NCI-H1417 treated with DMSO at 0.1 percent for 48 hours (cell line): ENCODE results near the gene PPID.
"Not testable (repeated sequence)": the region's sequence is repeated elsewhere in the genome, so short reads cannot be mapped to it uniquely, and the experiment has no call there.

Experiments
- DNase-seq: peaks from one replicate; lab custom pipeline; 2025; lab: John Stamatoyannopoulos, UW

The PPID gene

DNA sequence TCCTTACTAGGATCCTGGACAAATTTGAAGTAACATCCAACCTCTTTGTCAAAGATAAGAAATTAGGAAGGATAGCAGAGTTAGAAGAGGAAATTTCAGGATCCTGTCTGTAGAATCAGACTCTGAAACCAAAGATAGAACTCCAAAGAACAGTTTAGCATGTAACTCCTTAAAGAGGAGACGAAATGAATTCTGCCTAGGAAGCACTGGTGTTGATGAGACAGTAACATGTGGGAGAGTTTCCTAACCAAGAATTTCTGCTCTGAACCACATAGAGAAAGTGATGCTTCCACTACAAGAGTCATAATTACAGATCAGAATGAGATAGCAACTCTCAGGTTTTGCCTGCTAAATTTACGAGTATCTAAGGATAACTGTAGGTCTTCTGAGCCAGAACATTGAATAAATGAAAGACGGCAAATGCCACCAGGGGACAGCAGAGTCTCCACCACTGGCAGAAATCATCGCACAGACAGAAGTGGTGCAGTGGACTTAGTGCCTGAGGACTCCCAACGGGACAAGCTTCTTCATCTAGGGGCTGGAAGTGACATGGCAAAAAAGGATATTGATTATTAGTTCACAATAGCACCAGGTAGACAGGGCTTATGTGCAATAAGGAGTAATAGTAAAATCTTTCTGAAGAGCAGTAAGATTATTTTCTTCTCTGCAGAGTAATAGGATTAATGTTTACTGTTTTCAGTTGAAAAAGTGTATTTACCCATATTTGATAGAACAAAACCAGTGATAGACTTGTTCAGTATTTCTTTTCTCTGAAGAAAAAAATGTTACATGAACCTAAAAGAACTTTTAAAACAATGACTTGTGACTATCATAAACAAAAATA, 6.7 kb upstream of the PPID start:
- DNase-seq = no peak

DNA sequence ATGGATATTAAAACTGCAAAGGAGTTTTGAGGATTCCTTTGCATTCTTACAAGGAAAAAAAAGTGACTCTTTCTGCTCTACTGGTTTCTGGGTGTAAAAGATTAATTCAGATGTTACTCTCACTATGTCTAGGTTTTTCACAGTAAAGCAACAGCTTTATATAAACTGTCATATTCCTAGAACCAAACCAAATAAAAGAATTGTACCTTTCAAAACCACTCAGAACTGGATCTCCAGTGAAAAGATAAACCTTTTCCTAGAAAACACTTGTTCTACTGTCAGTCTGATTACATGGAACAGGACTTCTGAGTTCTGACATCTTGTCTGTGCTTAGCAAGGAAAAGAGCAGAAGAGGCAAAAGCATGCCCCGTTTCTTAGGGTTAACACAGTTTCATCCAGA, 5.0 kb upstream of the PPID start:
- no peak for DNase-seq

DNA sequence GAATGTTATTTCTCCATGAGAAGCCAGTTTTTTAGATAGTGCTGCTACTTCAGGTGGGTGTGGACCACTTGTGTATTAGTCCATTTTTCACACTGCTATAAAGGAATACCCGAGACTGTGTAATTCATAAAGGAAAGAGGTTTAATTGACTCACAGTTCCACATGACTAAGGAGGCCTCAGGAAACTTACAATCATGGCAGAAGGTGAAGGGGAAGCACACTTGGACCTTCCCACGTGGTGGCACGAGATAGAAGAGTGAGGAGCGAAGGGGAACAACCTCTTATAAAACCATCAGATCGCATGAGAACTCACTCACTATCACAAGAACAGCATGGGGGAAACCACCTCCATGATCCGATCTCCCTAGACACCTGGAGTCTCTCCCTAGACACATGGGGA, 3.4 kb upstream of the PPID start:
- no peak for DNase-seq

DNA sequence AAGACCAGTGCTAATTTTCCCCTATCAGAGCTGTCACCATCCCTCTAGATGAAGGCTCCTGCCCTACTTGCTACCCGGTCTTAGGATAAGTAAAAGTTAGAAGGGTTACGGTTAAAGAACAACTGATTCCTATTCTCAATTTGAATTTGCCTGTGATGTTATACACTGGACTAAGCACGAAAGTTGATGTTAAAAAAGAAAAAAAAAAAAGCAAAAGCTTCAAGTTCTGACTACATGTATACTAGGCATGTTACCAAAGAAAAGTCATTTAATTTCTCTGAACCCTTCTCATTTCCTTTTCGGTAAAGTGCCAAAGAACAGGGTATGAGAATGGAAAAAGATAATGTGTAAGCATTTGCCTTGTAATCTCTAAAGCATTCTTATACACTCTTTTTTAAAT, 1.4 kb upstream of the PPID start:
- DNase-seq = no peak

DNA sequence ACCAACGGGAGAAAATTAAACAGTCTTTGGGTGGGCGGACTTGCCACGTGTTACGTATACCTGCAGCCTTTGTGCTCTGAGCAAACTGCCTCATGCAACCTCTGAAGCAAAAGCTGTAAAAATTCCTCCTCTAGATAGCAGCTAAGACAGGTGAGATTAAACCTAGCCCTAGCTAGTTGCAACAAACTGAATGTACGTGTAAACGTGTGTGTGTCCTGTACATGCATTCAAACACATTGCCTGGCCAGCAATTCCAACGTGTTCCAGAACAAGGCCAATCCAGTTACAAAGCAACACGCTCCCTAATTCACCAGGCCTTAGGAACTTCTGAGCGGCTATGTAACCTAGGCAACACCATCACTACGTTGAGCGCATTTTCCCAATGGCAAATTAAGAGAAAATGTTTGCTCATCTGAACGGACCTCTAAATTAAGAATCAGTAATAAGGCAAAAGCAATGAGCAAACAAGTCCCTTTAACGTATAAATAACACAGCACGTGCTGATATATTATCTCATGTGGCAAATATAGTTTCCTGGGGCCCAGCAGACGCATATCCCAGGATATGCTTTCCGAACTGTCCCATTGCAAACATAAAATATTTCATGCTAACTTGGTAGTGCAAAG, 792 bp downstream of the PPID start:
- DNase-seq = peak; percentile 11

DNA sequence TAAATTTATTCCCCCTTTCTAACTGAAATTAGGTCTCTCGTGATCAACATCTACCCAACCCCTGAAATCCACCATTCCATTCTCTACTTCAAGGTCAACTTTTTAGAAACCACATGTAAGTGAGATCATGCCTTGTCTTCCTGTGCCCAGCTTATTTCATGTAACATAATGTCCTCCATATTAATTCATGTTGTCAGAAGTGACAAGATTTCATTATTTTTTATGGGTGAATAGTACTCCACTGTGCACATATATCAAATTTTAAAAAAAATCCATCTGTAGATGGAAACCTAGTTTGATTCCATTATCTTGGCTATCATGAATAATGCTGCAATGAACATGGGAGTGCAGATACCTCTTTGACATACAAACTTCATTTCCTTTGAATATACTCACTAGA, 1.5 kb downstream of the PPID start:
- DNase-seq = no peak

DNA sequence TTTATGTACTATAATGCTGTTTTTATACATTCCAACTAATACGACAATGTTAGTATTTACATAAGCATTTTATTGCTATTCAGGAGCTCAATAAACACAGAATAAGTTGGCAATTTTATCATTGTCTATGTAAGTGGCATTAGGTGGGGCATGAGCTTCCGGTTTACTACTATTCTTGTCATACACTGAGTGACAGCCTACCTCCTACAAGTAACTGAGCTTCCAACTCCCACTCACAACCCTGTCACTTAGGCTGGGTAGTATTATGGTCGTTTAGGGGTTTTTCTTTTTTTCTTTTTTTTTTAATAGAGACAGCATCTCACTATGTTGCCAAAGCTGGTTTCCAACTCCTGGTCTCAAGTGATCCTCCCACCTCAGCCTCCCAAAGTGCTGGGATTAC, 7.4 kb downstream of the PPID start:
- no peak for DNase-seq

DNA sequence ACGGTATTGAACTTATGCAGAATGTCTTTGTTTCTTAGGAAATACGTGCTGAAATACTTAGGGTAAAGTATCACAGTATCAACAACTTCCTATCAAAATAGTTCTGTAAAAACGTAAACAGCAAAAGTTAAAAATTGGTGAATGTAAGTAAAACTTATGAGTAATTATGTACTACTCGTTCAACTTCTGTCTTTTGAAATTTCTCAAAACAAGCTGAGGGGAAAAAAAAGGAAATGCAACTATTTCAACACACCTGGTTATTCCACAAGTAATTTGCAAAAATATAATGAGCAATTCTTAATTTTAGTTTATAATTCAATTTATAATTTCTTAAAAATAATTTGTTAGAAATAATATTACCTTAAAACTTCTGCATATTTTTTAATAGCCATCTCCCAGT, 8.3 kb downstream of the PPID start:
- DNase-seq = no peak

DNA sequence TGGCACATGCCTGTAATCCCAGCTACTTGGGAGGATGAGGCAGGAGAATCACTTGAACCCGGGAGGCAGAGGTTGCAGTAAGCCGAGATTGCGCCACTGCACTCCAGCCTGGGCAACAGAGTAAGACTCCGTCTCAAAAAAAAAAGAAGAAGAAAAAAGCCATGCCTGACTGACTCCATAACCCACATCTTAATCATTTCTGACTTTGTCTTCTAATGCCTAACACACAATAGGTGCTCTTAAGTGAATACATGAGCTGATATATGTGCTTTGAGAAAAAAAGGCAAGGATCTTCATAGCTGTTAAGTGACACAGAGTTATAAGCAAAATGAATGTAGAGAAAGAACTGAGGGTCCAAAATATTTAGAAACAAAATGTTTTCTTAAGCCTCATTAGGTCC, 10.6 kb downstream of the PPID start:
- not testable (repeated sequence) for DNase-seq

DNA sequence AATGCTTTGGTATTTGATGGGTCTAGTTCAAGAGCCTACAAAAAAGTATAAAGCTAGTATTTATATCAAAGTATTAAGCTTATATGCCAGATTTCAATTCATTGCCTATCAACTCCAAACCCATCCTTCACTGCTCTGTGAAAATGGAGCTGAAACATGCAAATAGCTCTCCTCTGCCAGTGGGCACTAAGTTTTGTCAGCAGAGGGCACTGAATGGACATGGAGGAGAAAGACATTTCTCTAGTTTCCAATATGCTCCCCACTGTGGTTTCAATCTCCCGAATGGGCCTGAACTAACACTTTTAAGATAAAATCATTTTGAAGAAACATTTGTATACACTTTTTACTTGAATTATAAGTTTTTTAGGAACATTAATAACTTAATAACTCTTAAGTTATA, 12.4 kb downstream of the PPID start:
- DNase-seq = no peak

DNA sequence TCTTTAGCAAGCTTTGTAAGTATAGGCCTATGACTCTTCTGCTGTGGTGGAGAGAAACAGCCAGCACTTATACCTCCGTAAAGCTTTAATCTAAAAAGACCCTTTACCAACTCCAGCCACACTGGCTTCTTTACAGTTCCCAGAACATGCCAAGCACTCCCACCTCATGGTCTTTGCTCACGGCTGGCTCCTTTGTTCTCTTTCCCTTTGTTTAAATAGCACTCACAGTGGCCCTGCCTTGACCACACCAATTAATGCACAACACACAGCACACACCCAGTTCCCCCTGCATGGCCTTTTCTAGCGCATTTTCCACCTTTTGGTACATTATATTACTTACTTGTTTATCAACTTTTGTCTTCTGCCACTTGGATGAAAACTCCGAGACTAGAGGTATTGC, 18.9 kb downstream of the PPID start:
- DNase-seq = no peak

DNA sequence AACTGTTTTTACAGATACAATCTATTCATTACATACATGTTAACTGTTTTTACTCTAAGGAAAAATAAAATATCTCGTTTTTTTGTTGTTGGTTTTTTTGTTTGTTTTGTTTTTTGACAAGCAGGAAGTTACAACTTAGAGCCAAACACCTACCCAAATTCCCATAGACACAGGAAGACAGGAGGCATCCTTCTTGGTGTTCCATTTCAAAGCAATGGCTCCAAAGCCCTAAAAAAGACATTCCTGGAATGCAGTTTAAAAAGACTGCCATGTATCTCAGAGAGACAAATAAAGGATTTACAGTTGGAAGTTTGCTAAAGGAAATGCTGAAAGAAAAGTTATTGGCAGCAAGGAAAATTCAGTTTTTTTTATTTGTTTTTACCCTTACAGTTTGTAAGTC, 34.4 kb downstream of the PPID start:
- DNase-seq = no peak

DNA sequence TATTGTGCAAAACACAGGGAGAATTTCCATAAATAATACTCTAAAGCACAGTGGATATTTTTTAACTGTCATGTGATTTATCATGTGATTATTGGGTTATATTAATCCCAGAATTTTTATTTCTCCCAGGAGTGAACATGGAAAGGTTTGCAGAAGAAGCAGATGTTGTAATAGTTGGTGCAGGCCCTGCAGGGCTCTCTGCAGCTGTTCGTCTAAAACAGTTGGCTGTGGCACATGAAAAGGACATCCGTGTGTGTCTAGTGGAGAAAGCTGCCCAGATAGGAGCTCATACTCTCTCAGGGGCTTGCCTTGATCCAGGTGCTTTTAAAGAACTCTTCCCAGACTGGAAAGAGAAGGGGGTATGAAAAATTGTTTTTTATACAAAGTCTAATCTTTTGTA, 41.1 kb downstream of the PPID start:
- DNase-seq = no peak

DNA sequence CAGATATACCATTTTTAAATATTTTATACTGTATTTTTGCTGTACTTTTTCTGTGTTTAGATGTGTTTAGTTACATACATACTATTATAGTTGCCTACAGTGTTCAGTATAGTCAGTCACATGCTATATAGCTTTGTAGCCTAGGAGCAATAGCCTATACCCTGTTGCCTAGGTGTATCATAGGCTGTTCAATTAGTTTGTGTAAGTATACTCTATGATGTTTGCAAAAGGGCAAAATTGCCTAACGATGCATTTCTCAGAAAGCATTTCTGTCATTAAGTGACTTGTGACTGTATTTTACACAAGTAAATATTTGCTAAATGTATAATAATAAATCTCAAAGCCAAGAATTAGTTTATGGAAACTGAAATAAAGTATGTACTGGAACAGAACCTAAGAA, 41.6 kb downstream of the PPID start:
- no peak for DNase-seq

DNA sequence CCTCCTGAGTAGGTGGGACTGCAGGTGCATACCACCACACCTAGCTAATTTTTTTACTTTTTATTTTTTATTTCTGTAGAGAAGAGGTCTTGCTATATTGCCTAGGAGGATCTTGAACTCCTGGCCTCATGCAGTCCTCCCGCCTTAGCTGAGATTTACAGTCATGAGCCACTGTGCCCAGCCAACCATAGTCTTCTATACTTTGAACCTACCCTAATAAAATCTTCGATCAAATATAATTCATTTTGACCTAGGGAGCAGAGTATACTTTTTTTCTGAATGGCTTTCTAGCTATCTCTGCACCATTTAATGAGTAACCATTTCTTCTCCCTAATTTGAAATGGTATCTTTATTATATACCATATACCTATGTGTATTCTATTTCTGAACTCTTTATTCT, 44.4 kb downstream of the PPID start:
- no peak for DNase-seq

DNA sequence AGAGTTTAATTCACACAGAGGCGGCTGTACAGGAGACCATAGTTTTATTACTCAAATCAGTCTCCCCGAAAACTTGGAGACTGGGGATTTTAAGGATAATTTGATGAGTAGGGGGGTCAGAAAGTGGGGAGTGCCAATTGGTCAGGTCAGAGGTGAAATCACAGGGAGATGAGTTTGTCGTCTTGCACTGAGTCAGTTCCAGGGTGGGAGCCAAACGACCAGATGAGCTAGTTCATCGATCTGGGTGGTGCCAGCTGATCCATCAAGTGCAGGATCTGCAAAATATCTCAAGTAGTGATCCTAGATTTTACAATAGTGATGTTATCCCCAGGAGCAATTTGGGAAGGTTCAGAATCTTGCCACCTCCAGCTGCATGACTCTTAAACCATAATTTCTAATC, 47.1 kb downstream of the PPID start:
- DNase-seq = no peak

DNA sequence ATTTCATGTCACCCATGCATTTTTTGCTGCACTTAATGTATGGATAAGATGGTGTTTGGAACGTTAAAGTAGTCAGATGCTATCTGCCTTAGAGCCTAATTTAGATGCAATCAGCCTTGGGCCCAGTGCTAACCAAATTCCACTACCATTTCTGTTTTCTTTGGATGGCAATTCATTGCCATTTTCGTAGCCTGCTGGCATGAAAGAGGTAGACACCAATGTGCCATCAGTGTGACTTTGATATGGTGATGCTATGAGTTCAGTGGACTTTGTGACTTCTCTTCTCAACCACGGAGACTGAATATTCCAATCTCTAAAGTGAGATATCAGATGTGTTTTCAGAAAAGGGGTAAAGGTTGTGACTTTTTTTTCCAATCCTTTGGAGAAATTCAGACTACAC, 49.6 kb downstream of the PPID start:
- DNase-seq = no peak

DNA sequence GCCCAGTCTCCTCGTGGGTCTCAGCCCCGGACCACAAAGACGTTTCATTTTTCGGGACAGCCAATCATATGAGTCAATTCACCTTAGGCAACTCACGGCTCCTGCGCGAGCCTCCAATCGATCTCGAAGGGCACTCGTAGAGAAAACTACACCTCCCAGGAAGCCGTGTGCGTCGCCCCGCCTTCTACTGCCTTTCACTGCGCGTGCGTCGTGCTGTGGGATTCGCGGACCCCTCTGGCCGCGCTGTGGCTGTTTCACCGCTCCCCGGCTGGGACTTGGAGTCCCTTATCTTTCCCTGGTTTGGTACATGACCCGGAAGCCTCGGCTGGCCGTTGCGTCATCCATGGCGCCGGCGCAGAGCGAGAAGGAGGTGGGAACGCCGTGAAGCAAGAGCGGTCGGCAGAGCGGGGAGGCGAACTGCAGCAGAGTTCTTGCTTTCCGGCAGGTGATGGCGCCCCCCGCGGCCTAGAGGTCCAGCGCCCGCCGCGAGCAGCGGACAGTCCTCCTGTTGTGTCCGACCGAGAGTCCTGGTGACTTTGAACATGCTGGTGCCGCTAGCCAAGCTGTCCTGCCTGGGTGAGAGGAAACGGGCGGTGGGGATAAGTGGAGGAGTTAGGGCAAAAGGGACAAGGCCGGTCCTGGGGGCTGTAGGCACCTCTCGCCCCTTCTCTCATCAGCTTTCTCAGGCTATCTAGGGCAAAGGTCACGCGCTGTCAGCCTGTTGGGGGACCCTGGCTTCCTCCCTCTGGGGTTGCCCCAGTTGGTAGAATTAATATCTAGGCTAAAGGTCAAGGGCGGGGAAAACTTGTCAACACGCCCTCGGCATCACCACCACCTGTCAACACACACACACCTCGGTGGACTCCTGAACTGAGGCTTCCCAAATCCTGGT, 51.0 kb downstream of the PPID start, which contains the start of gene ETFDH:
Gene ETFDH (plus strand): TSS at position 382 of the 892 bp plus-strand sequence. CDS start 161 bp downstream, at position 543.
- DNase-seq = peak; percentile 94

DNA sequence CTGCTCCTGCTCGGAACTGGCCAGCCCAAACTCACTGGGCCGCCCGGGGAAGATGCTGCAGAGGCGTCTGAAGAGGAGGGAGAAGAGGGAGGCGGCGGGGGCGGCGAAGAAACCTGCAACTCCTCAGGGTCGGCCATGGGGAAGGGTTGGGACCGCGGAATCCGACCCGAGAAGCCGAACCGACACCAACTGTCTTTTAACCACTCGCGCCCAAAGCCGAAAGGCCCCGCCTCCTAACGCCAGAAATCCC, 51.6 kb downstream of the PPID start, which contains the start of gene C4orf46:
Gene C4orf46 (minus strand): TSS at position 223 of the 250 bp plus-strand sequence. CDS start 86 bp downstream, at position 137.
- DNase-seq = no peak

DNA sequence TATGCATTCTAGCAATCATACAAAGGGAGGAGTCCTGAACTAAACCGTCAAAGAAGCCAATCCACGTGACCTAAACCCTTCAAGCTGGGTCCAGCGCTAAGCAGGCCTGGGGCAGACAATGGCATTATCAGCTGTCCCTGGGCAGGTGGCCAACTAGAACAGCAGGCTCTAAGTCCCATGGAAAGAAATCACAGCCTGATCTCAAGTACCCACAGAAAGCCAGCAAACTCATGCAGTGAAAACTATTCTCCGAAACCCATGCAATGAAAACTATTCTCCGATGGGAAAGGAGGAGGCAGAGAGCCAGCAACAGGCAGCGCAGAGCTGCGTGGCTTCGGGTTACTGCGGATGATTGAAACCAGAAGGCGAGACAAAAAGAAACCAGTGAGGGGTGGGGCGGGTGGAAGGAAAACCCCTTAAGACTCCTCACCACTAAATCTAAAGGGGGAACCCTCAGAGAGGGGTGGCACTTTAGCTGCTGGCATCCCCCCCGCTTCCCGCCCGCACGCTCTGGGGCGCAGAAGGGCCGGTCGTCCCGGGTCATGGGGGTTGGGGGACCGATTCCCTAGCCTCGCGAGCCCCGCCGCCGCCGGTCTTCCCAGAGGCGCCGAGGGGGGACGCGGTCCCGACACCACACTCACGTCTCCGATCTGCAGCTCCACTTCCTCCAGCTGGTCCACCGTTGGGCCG, 52.1 kb downstream of the PPID start:
- no peak for DNase-seq

DNA sequence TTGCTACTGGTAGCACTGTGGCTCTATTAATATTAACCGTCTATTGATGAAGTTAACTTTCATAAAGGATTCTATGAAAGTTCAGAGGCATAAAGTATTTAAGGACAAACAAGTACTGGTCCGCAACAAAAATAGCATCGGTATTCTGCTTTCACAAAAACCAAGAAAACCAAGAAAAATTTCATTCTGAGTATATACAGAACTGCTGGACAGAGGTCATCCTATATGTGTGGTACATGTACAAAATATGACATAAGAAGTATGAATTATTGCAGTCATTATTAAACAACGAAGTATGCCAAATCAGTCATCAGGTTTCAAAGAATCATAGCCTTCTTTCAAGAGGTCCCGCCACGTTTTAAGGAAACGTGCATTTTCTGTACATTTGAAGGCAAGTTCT, 53.9 kb downstream of the PPID start:
- no peak for DNase-seq

DNA sequence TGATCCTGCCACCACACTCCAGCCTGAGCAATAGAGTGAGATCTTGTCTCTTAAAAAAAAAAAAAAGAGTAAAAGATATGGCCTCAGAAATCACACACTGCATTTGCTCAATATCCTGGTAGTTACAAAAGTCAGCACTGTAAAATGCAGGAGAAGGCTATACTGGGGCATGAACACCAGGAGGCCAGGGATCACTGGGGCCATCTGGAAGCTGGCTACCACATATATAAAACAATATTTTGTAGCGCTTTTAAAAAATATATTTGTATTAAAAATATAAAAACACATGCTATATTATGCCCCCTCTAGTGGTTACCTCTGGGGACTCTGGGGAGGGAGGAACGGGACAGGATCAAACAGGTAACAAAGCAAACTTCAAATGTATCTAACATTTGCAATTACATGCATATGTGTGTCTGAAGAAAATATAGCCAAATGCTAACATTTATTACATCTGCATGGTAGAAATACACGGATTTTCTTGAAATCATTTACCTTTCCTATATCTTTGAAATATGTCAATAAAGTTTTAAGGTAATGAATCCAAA, 55.5 kb downstream of the PPID start:
- no peak for DNase-seq
